Loucy (cell line): ENCODE data around the gene UBE2F.
A peak's percentile ranks its signal among the peaks of the same experiment; 100 is the strongest.
"Not testable (repeated sequence)": the region's sequence is repeated elsewhere in the genome, so short reads cannot be mapped to it uniquely, and the experiment has no call there.

Experiments used
- H2AFZ ChIP-seq: fragments of 200-600 bp; sonication (generic); 2 replicates; pipeline ENCODE4 v1.6.0; 2016; ENCODE audit warnings: antibody characterized with exemption, mild to moderate bottlenecking, low read length, moderate library complexity
- H3F3A ChIP-seq: fragments of 200-600 bp; 2 replicates; pipeline ENCODE4 v1.6.0; 2016; ENCODE audit warnings: antibody characterized with exemption, low read depth, mild to moderate bottlenecking
- H3K27me3 ChIP-seq: fragments of 200-600 bp; sonication (generic); 2 replicates; pipeline ENCODE4 v1.6.1; 2014; ENCODE audit warnings: low read length, mild to moderate bottlenecking; ENCODE audit not compliant: insufficient read depth, poor library complexity, severe bottlenecking
- H3K36me3 ChIP-seq: fragments of 200-600 bp; sonication (generic); 2 replicates; pipeline ENCODE4 v1.6.1; 2016; ENCODE audit warnings: low read length; ENCODE audit not compliant: insufficient read depth
- H3K4me1 ChIP-seq: fragments of 200-600 bp; sonication (generic); 2 replicates; pipeline ENCODE4 v1.5.1; 2014; ENCODE audit warnings: low read length, mild to moderate bottlenecking; ENCODE audit not compliant: insufficient read depth, poor library complexity, severe bottlenecking
- H3K4me2 ChIP-seq: fragments of 200-600 bp; sonication (generic); 2 replicates; pipeline ENCODE4 v1.6.0; 2014; ENCODE audit warnings: antibody characterized with exemption, low read length, low read depth, mild to moderate bottlenecking; ENCODE audit not compliant: poor library complexity, severe bottlenecking
- H3K4me3 ChIP-seq: fragments of 200-600 bp; sonication (generic); 2 replicates; pipeline ENCODE4 v1.5.1; 2014; ENCODE audit warnings: low read length, mild to moderate bottlenecking, mixed read lengths; ENCODE audit not compliant: poor library complexity, severe bottlenecking
- H3K79me2 ChIP-seq: fragments of 200-600 bp; sonication (generic); 2 replicates; pipeline ENCODE4 v1.6.1; 2014; ENCODE audit warnings: low read length; ENCODE audit not compliant: insufficient read depth
- H3K9ac ChIP-seq: fragments of 200-600 bp; sonication (generic); 2 replicates; pipeline ENCODE4 v1.6.0; 2014; ENCODE audit warnings: mild to moderate bottlenecking, low read depth, low read length, moderate library complexity; ENCODE audit not compliant: poor library complexity, severe bottlenecking
- H3K9me2 ChIP-seq: fragments of 200-600 bp; sonication (generic); replicated peaks from 2 replicates; pipeline ENCODE4 v1.6.1; 2016; ENCODE audit warnings: low read depth, low read length, mixed read lengths
- H3K9me3 ChIP-seq: fragments of 200-600 bp; sonication (generic); 2 replicates; pipeline ENCODE4 v1.6.1; 2014; ENCODE audit warnings: mild to moderate bottlenecking, antibody characterized with exemption, low read length, low read depth; ENCODE audit not compliant: insufficient read depth
- H4K20me1 ChIP-seq: fragments of 200-600 bp; sonication (generic); 2 replicates; pipeline ENCODE4 v1.6.0; 2014; ENCODE audit warnings: antibody characterized with exemption, low read length, mild to moderate bottlenecking; ENCODE audit not compliant: insufficient read depth, poor library complexity, severe bottlenecking
- CTCF ChIP-seq: fragments of 200-600 bp; sonication (generic); conservative IDR thresholded peaks from 2 replicates; pipeline ENCODE4 v1.5.1; 2014; ENCODE audit warnings: mild to moderate bottlenecking, antibody characterized with exemption, low read length
- EZH2phosphoT487 ChIP-seq: fragments of 200-600 bp; IDR thresholded peaks from 2 replicates; pipeline ENCODE4 v1.6.1; 2018; ENCODE audit warnings: antibody characterized with exemption, mild to moderate bottlenecking, moderate library complexity, borderline replicate concordance

The UBE2F gene

GRCh38 chr2:238030422-238031155, 63.8 kb downstream of the UBE2F start:
- Histone ChIP-seq H3K9me2 (no peaks in the 10 kb centered on the region), H3F3A (no peaks in the 10 kb centered on the region), H3K79me2 (no peaks in the 10 kb centered on the region), H4K20me1 (no peaks in the 10 kb centered on the region), H3K4me2 (no peak overlapping the region), H2AFZ (no peak overlapping the region), H3K9ac (no peak overlapping the region), H3K27me3 (no peaks in the 10 kb centered on the region), H3K36me3 (peaks cover 61% of the 10 kb centered on the region; the same call in 1 of the 2 replicates), H3K4me3 (no peak overlapping the region), H3K4me1 (no peaks in the 10 kb centered on the region), H3K9me3 (no peaks in the 10 kb centered on the region)
- no peak for TF ChIP-seq EZH2phosphoT487
- peak; percentile 25; the same call in 1 of the 2 replicates for TF ChIP-seq CTCF

- Histone ChIP-seq H3K36me3 (peaks cover 64% of the 10 kb centered on the region; the same call in 1 of the 2 replicates), H3K79me2 (no peaks in the 10 kb centered on the region), H3K9me2 (no peaks in the 10 kb centered on the region), H2AFZ (no peak overlapping the region), H3K27me3 (no peaks in the 10 kb centered on the region), H3F3A (no peaks in the 10 kb centered on the region), H3K9me3 (no peaks in the 10 kb centered on the region), H4K20me1 (no peaks in the 10 kb centered on the region), H3K4me3 (no peak overlapping the region), H3K4me2 (no peak overlapping the region), H3K4me1 (no peaks in the 10 kb centered on the region), H3K9ac (no peak overlapping the region)
- no peak for TF ChIP-seq EZH2phosphoT487
- TF ChIP-seq CTCF, result no peak
These were observed 64.9 kb downstream of the UBE2F start for GRCh38 chr2:238031751-238032150.

- no peaks in the 10 kb centered on the region for H3K27me3 ChIP-seq
- H4K20me1 ChIP-seq, result no peaks in the 10 kb centered on the region
- no peak overlapping the region for H2AFZ ChIP-seq
- TF ChIP-seq EZH2phosphoT487, result no peak
- no peak for TF ChIP-seq CTCF
- no peaks in the 10 kb centered on the region for H3F3A ChIP-seq
- H3K9me3 ChIP-seq, result no peaks in the 10 kb centered on the region
- H3K9ac ChIP-seq, result no peak overlapping the region
- H3K36me3 ChIP-seq, result peaks cover 63% of the 10 kb centered on the region; the same call in 1 of the 2 replicates
- no peaks in the 10 kb centered on the region for H3K4me1 ChIP-seq
- H3K79me2 ChIP-seq, result no peaks in the 10 kb centered on the region
- H3K4me2 ChIP-seq, result no peak overlapping the region
- no peak overlapping the region for H3K4me3 ChIP-seq
- H3K9me2 ChIP-seq, result no peaks in the 10 kb centered on the region
These were observed 66.0 kb downstream of the UBE2F start for GRCh38 chr2:238032755-238033337.

GRCh38 chr2:238033991-238034390, 67.2 kb downstream of the UBE2F start:
- not testable (repeated sequence) for H3K9me2 ChIP-seq, H3K4me1 ChIP-seq, H3K4me2 ChIP-seq, H2AFZ ChIP-seq, H3K4me3 ChIP-seq, H3K9ac ChIP-seq, H3K79me2 ChIP-seq, H4K20me1 ChIP-seq, H3F3A ChIP-seq, H3K27me3 ChIP-seq, H3K9me3 ChIP-seq
- H3K36me3 ChIP-seq, result peaks cover 72% of the 10 kb centered on the region; the same call in 1 of the 2 replicates
